GM21723 (cell line): ENCODE measurements around the gene NACC1.

Source experiments
- ATAC-seq: cut with Tn5 transposase; IDR thresholded peaks from one replicate; pipeline ENCODE4 v1.9.1; 2021; ENCODE audit warnings: mild to moderate bottlenecking, moderate library complexity; ENCODE audit not compliant: unreplicated experiment

The NACC1 gene

GRCh38 chr19:13099073-13099999 is 18.7 kb upstream of the NACC1 start:
- ATAC-seq = no peak

GRCh38 chr19:13100031-13100588 is 18.0 kb upstream of the NACC1 start:
- ATAC-seq = no peak

- ATAC-seq = no peak
These were observed 17.0 kb upstream of the NACC1 start for GRCh38 chr19:13100841-13101589.

GRCh38 chr19:13101590-13102415 is 16.3 kb upstream of the NACC1 start:
- ATAC-seq = no peak

- ATAC-seq = no peak
These were observed 15.7 kb upstream of the NACC1 start for GRCh38 chr19:13102416-13102665.

- peak; percentile 41 for ATAC-seq
These were observed 15.1 kb upstream of the NACC1 start, which contains the start of gene LYL1 for GRCh38 chr19:13102666-13103580. TSS of gene LYL1 (minus strand) at chr19:13102858. CDS start at chr19:13101171, 1,687 bp downstream.

- ATAC-seq = no peak
These were observed 14.3 kb upstream of the NACC1 start for GRCh38 chr19:13103581-13104359.

- no peak for ATAC-seq
These were observed 13.7 kb upstream of the NACC1 start for GRCh38 chr19:13104360-13104847.

- ATAC-seq = no peak
These were observed 13.0 kb upstream of the NACC1 start for GRCh38 chr19:13104848-13105711.

GRCh38 chr19:13109361-13110098 is 8.5 kb upstream of the NACC1 start:
- ATAC-seq = no peak

GRCh38 chr19:13110099-13110610 is 7.9 kb upstream of the NACC1 start:
- ATAC-seq = no peak

- ATAC-seq = no peak
These were observed 5.5 kb upstream of the NACC1 start for GRCh38 chr19:13112555-13112954.

- no peak for ATAC-seq
These were observed 2.2 kb upstream of the NACC1 start for GRCh38 chr19:13115936-13116281.

- peak; percentile 43 for ATAC-seq
These were observed 1.5 kb upstream of the NACC1 start, which contains the start of gene TRMT1 for GRCh38 chr19:13116282-13117175. TSS of gene TRMT1 (minus strand) at chr19:13116740. CDS start at chr19:13116399, 341 bp downstream.

GRCh38 chr19:13117176-13117771 is 790 bp upstream of the NACC1 start:
- ATAC-seq = no peak
